ENCODE results near the gene COL9A3. TPM values are rescaled to one million over a fixed set of nuclear protein-coding genes. Genes with fewer than 3 reads are reported as not detected.

Gene COL9A3
- total RNA-seq, 1 donor from 2014 or later: 0.05 TPM

DNA sequence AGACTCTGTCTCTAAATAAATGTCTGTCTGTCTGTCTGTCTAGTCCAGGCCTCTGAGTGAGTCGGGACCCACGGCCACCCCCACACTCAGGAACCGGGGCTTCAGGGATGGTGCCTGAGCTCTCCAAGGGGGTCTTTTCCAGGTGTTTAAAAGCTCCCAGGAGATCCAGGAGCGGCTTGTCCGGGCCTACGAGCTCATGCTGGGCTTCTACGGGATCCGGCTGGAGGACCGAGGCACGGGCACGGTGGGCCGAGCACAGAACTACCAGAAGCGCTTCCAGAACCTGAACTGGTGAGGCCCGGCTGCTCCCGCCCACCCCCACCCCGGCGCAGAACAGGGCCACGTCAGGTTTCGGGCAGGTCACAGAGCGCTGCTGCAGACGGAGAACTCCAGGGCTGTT lies 5.5 kb upstream of the COL9A3 start:
- no peak for DNase-seq (ENCODE audit: low read depth)

GRCh38 chr20:62811720-62812119 lies 5.1 kb upstream of the COL9A3 start:
- no peak for DNase-seq (ENCODE audit: low read depth)

GRCh38 chr20:62812181-62812906 lies 4.5 kb upstream of the COL9A3 start:
- no peak for DNase-seq (ENCODE audit: low read depth)

- no peak for DNase-seq (ENCODE audit: low read depth)
Observed at GRCh38 chr20:62812907-62813200, 4.0 kb upstream of the COL9A3 start.

DNA sequence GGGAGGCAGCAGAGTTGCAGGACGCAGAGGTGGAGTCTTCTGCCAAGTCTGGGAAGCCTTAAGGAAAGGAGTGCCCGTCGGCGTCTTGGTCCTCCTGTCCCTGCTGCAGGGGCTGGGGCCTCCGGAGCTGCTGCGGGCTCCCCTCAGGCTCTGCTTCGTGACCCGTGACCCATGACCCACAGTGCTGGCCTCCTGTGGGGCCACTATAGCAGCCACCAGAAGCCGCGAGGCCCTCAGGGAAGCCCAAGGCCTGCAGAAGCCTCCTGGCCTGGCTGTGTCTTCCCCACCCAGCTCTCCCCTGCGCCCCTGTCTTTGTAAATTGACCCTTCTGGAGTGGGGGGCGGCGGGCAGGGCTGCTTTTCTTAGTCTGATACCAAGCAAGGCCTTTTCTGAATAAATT lies 3.3 kb upstream of the COL9A3 start:
- DNase-seq (ENCODE audit: low read depth): no peak

- DNase-seq (ENCODE audit: low read depth): no peak
Observed at GRCh38 chr20:62814060-62814708, 2.7 kb upstream of the COL9A3 start.

GRCh38 chr20:62814709-62815065 lies 2.2 kb upstream of the COL9A3 start:
- DNase-seq (ENCODE audit: low read depth): no peak

DNA sequence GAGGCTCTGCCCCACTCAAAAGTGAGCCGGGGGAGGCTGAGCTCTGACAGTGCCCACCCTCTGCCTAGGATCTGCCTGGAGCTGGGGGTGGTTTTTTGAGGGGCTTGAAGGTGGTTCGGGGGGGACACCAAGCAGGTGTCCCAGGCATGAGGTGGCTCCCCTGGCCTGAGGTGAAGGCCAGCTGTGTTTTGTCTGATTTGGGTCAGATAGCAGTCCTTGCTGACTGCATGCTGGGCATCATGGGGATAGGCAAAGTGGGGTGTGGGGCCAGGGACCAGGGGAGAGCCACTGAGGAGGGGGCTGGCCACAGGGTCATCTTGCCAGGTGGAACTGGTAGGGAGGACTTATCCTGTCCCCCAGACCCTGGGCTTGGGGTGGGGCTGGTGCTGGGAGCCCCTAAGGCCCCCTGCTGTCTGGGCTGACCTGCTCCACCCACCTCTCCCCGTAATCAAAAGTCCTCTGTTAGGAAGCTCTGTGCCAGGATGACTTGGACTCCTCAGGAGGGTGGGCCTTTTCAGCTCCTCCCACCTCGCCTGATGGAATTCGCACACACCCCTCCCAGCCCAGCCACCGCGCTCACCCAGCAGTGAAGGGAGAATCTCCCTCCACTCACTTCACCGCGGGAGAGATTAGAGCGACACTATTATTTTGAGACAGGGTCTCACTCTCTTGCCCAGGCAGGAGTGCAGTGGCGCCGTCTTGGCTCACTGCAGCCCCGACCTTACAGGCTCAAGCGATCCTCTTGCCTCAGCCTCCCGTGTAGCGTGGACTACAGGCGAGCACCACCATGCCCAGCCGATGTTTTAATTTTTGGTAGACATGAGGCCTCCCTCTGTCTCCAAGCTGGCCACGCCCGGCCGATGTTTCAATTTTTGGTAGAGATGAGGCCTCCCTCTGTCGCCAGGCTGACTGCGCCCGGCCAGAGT lies 1.5 kb upstream of the COL9A3 start:
- DNase-seq (ENCODE audit: low read depth): peak; percentile 36

GRCh38 chr20:62816031-62816883 lies 593 bp upstream of the COL9A3 start:
- no peak for DNase-seq (ENCODE audit: low read depth)

DNA sequence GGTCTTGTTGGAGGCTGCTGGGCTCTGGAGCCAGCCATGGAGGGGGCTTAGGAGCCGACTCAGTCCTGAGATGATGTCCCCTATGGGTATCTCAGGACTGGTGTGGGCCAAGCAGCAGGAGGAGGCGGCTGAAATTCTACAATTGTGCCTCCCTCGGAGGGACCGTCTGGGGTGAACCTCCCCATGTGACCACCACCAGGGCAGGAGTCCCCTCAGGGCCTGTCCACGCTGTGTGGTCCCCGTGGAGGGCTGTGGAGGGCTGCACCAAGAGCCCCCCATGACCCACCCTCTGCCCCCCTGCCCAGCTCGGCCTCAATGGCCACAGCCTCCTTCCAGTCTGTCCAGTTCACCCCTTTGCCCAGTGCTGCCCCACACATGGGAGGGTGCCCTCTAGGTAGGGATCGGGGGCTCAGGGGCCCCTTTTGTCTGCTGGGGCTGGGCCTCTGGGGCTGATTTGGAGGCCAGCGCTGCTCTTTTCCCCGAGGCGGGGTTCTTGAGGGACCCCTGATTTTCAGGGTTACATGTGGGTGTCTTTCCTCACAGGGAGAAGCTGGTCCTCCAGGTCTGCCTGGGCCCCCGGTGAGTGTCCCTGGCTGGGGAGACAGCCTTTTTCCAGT lies 1.2 kb downstream of the COL9A3 start:
- DNase-seq (ENCODE audit: low read depth): no peak

DNA sequence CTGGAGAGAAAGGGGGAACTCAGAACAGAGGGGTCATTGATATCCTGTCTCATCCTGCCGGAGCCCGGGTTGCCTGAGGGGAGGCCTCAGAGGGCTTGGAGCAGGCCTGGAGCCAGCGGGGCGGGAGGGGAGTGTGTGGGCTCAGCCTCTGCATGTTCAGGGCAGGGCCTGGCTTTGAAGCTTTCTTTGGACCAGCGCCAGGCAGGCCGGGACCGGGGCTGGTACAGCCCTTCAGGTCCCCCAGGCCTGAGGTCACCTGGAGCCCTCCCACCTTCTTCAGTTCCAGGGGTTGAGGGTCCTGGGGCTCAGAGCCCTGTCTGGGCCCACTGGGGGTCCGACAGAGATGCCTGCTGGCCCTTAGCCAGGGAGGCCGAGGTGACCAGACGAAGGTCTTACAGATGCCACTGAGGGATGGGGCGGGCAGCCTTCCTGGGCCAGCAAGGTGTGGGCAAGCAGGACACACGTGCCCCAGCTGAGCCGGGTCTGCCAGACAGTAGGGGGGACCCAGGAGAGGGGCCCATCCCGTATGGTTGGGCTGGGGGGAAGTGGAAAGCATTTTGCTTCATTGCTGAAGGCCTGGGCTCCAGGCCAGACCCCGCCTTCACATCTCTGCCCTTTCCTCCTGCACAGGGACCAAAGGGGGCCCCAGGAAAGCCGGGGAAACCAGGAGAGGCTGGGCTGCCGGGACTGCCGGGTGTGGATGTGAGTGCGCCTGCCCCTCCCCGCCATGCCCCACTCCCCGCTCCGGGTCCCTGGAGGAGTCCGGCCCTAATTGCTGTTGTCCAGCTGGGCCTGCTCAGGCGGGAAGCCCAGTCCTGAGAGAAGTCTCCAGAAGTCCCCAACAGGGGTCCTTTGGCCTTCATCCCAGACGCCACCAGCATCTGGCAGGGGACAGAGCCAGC lies 2.0 kb downstream of the COL9A3 start:
- DNase-seq (ENCODE audit: low read depth): peak; percentile 31

- DNase-seq (ENCODE audit: low read depth): peak; percentile 40
Observed at GRCh38 chr20:62819494-62820174, 2.8 kb downstream of the COL9A3 start.

DNA sequence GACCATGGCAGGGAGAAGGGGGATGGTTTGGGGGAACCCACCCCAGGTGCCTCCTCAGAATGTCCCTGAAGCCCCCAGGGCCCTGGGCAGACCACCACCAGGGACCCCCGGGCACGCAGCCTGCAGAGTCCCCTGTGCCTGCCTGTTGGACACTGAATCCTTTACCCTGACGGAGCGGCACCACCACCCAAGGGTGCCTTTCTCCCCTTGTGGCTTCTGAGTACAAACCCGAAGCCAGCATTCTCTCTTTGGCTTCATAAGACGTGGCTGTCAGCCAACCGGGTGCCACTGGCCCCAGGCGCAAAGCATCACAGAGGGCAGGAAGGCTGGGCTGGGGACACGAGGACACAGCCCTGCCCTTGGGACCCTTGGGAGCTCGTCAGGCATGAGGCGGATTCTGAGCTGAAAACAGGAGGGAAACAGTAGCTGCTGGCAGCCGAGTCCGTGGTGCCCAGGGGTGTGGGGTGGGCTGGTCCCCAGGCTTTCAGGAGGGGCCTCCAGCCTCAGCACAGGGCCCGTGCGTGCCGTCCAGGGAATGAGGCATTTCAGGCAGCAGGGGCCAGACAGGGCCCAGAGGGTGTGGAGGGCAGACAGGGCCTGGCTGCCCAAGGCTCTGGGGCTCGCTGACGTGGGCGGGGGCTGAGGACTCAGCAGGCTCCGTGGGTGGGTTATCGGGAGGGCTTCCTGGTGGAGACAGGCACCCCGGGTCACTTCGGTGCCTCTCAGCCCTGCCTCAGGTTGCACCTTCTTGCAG lies 3.5 kb downstream of the COL9A3 start:
- no peak for DNase-seq (ENCODE audit: low read depth)

GRCh38 chr20:62820962-62821725 lies 4.3 kb downstream of the COL9A3 start:
- no peak for DNase-seq (ENCODE audit: low read depth)

DNA sequence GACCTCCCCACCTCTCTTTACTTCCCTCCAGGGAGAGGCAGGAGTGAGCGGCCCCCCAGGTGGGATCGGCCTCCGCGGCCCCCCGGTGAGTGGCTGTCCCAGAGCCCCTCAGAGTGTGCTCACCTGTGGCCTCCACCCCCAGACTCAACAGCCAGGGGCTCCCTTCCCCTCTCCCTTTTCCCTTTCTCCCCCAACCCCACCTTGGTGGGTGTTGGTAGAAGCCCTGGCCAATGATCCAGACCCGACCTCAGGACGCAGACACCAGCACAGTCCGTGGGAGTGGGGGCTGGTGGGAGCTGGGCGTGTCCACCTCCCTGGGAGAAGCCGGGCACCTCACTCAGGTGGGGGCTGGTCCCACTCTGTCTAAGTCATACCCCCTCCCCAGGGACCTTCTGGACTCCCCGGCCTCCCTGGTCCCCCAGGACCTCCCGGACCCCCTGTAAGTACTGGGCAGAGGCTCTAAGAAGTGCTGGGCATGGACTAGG lies 4.9 kb downstream of the COL9A3 start:
- no peak for DNase-seq (ENCODE audit: low read depth)

GRCh38 chr20:62822239-62822787 lies 5.5 kb downstream of the COL9A3 start:
- DNase-seq (ENCODE audit: low read depth): no peak

- no peak for DNase-seq (ENCODE audit: low read depth)
Observed at GRCh38 chr20:62822788-62823651, 6.2 kb downstream of the COL9A3 start.
